T-helper 1 cell treated with Interleukin-12 subunit alpha and Interleukin-12 subunit beta and Interleukin-4 antibody, amounts not matched to agents 30 ng/mL and 1 ng/mL, for 36 hours (primary cell): ENCODE measurements around the gene SORBS2. TPM values are rescaled to one million over a fixed set of nuclear protein-coding genes. Genes with fewer than 3 reads are reported as not detected.

Experiments
- intact Hi-C: fragments of 100-400 bp; cut with micrococcal nuclease; formaldehyde crosslinking; loops from one replicate; pipeline ENCODE4 v1.15.1; 2024
- total RNA-seq: library from RNA; stranded (reverse); gene quantifications from 2 replicates; pipeline ENCODE4 v1.2.3, GENCODE V29; 2022

Gene SORBS2
- total RNA-seq, 1 donor from 2014 or later, result not detected

- intact Hi-C loops, result no loop called here
Observed at GRCh38 chr4:185836241-185837084, 24.5 kb upstream of the SORBS2 start.

GRCh38 chr4:185835814-185836213 is 23.8 kb upstream of the SORBS2 start:
- intact Hi-C loops, result no loop called here

- intact Hi-C loops, result no loop called here
Observed at GRCh38 chr4:185835336-185835735, 23.3 kb upstream of the SORBS2 start.

- intact Hi-C loops, result no loop called here
Observed at GRCh38 chr4:185834778-185835177, 22.8 kb upstream of the SORBS2 start.

- intact Hi-C loops, result no loop called here
Observed at GRCh38 chr4:185834088-185834487, 22.1 kb upstream of the SORBS2 start.

- intact Hi-C loops, result no loop called here
Observed at GRCh38 chr4:185833055-185833598, 21.1 kb upstream of the SORBS2 start.

- intact Hi-C loops, result no loop called here
Observed at GRCh38 chr4:185831125-185831815, 19.3 kb upstream of the SORBS2 start.

- intact Hi-C loops, result no loop called here
Observed at GRCh38 chr4:185830263-185830994, 18.4 kb upstream of the SORBS2 start.

GRCh38 chr4:185826381-185826780 is 14.4 kb upstream of the SORBS2 start:
- intact Hi-C loops, result no loop called here

GRCh38 chr4:185825737-185826136 is 13.7 kb upstream of the SORBS2 start:
- intact Hi-C loops, result no loop called here

GRCh38 chr4:185822791-185823190 is 10.8 kb upstream of the SORBS2 start:
- intact Hi-C loops, result no loop called here

- intact Hi-C loops, result no loop called here
Observed at GRCh38 chr4:185821029-185821419, 9.0 kb upstream of the SORBS2 start.

- intact Hi-C loops, result no loop called here
Observed at GRCh38 chr4:185820146-185821028, 8.4 kb upstream of the SORBS2 start.

GRCh38 chr4:185819144-185819543 is 7.2 kb upstream of the SORBS2 start:
- intact Hi-C loops, result no loop called here

- intact Hi-C loops, result no loop called here
Observed at GRCh38 chr4:185817403-185817818, 5.4 kb upstream of the SORBS2 start.

- intact Hi-C loops, result no loop called here
Observed at GRCh38 chr4:185813133-185813532, 1.1 kb upstream of the SORBS2 start.

GRCh38 chr4:185810746-185811508 is 1.1 kb downstream of the SORBS2 start:
- intact Hi-C loops, result no loop called here

GRCh38 chr4:185809533-185810071 is 2.4 kb downstream of the SORBS2 start:
- intact Hi-C loops, result no loop called here

GRCh38 chr4:185809121-185809520 is 2.9 kb downstream of the SORBS2 start:
- intact Hi-C loops, result no loop called here

- intact Hi-C loops, result no loop called here
Observed at GRCh38 chr4:185805979-185806378, 6.0 kb downstream of the SORBS2 start.
